ENCODE measurements around the gene ANTXR1.

Gene ANTXR1

GRCh38 chr2:69003731-69004130 is 9.2 kb upstream of the ANTXR1 start:
- no peak overlapping the region for H3K9ac ChIP-seq
- TF ChIP-seq CTCF (conservative IDR thresholded peaks at IDR 0.05; ENCODE audit: low read depth, low read length): no peak
- H3K27ac ChIP-seq: no peak overlapping the region

GRCh38 chr2:69007169-69007568 is 5.8 kb upstream of the ANTXR1 start:
- Histone ChIP-seq H2AFZ (ENCODE audit: low read depth) (no peak overlapping the region), H3K4me2 (no peak overlapping the region), H3K36me3 (ENCODE audit: insufficient read depth) (no peaks in the 10 kb centered on the region), H3K4me3 (IDR thresholded peaks at IDR 0.05; ENCODE audit: insufficient read depth, low read depth, low read length) (no peak overlapping the region), H4K20me1 (ENCODE audit: insufficient read depth) (no peaks in the 10 kb centered on the region), H3K27me3 (ENCODE audit: insufficient read depth, low read depth) (no peaks in the 10 kb centered on the region), H3K9ac (no peak overlapping the region), H3K27ac (no peak overlapping the region), H3K4me1 (ENCODE audit: low read depth, poor library complexity, severe bottlenecking) (no peaks in the 10 kb centered on the region), H3K79me2 (ENCODE audit: insufficient read depth, low read depth) (no peaks in the 10 kb centered on the region)
- TF ChIP-seq CTCF (conservative IDR thresholded peaks at IDR 0.05; ENCODE audit: low read depth, low read length): no peak

More at GRCh38 chr2:69003731-69004130, 9.2 kb upstream of the ANTXR1 start:
- Histone ChIP-seq H3K27me3 (ENCODE audit: insufficient read depth, low read depth) (no peaks in the 10 kb centered on the region), H3K79me2 (ENCODE audit: insufficient read depth, low read depth) (no peaks in the 10 kb centered on the region), H3K4me1 (ENCODE audit: low read depth, poor library complexity, severe bottlenecking) (no peaks in the 10 kb centered on the region), H2AFZ (ENCODE audit: low read depth) (no peak overlapping the region), H4K20me1 (ENCODE audit: insufficient read depth) (no peaks in the 10 kb centered on the region), H3K4me2 (no peak overlapping the region), H3K36me3 (ENCODE audit: insufficient read depth) (no peaks in the 10 kb centered on the region), H3K4me3 (IDR thresholded peaks at IDR 0.05; ENCODE audit: insufficient read depth, low read depth, low read length) (no peak overlapping the region)

GRCh38 chr2:69007603-69008002 is 5.4 kb upstream of the ANTXR1 start:
- no peaks in the 10 kb centered on the region for H3K36me3 ChIP-seq (ENCODE audit: insufficient read depth)
- H3K9ac ChIP-seq: no peak overlapping the region
- H3K79me2 ChIP-seq (ENCODE audit: insufficient read depth, low read depth): no peaks in the 10 kb centered on the region
- no peak overlapping the region for H2AFZ ChIP-seq (ENCODE audit: low read depth)
- no peak for TF ChIP-seq CTCF (conservative IDR thresholded peaks at IDR 0.05; ENCODE audit: low read depth, low read length)
- peaks cover 2% of the 10 kb centered on the region for H3K4me1 ChIP-seq (ENCODE audit: low read depth, poor library complexity, severe bottlenecking)
- no peak overlapping the region for H3K27ac ChIP-seq
- H3K27me3 ChIP-seq (ENCODE audit: insufficient read depth, low read depth): no peaks in the 10 kb centered on the region
- no peak overlapping the region for H3K4me2 ChIP-seq
- no peak overlapping the region for H3K4me3 ChIP-seq (IDR thresholded peaks at IDR 0.05; ENCODE audit: insufficient read depth, low read depth, low read length)
- H4K20me1 ChIP-seq (ENCODE audit: insufficient read depth): no peaks in the 10 kb centered on the region

- TF ChIP-seq CTCF (conservative IDR thresholded peaks at IDR 0.05; ENCODE audit: low read depth, low read length): no peak
- Histone ChIP-seq H2AFZ (ENCODE audit: low read depth) (no peak overlapping the region), H3K79me2 (ENCODE audit: insufficient read depth, low read depth) (no peaks in the 10 kb centered on the region), H3K36me3 (ENCODE audit: insufficient read depth) (no peaks in the 10 kb centered on the region), H3K27me3 (ENCODE audit: insufficient read depth, low read depth) (peaks cover 10% of the 10 kb centered on the region; the same call in 1 of the 2 replicates), H3K9ac (no peak overlapping the region), H4K20me1 (ENCODE audit: insufficient read depth) (no peaks in the 10 kb centered on the region), H3K4me3 (IDR thresholded peaks at IDR 0.05; ENCODE audit: insufficient read depth, low read depth, low read length) (no peak overlapping the region), H3K4me1 (ENCODE audit: low read depth, poor library complexity, severe bottlenecking) (peaks cover 14% of the 10 kb centered on the region), H3K4me2 (no peak overlapping the region), H3K27ac (no peak overlapping the region)
Measured at GRCh38 chr2:69010437-69011194, 2.4 kb upstream of the ANTXR1 start.

Data from KMS-11 (cell line).